HEK293 (cell line): ENCODE data around the gene KRT15.

Source experiments
- ATF2 ChIP-seq: fragments of 450-650 bp; formaldehyde crosslinking; IDR thresholded peaks from 2 replicates; pipeline ENCODE4 v1.5.1; 2016; ENCODE audit warnings: missing biosample characterization, missing genetic modification characterization, low read depth
- HOXA7 ChIP-seq: sonication (generic); formaldehyde crosslinking; IDR thresholded peaks from 2 replicates; pipeline ENCODE4 v1.8.1; 2022; ENCODE audit warnings: missing genetic modification reagents, borderline replicate concordance
- PATZ1 ChIP-seq: fragments of 450-650 bp; formaldehyde crosslinking; IDR thresholded peaks from 2 replicates; pipeline ENCODE4 v1.5.1; 2016; ENCODE audit warnings: missing biosample characterization, missing genetic modification characterization
- SP2 ChIP-seq: fragments of 450-650 bp; formaldehyde crosslinking; IDR thresholded peaks from 2 replicates; pipeline ENCODE4 v1.5.1; 2016; ENCODE audit warnings: missing biosample characterization, missing genetic modification characterization
- ZBTB11 ChIP-seq: fragments of 450-650 bp; formaldehyde crosslinking; conservative IDR thresholded peaks from 2 replicates; pipeline ENCODE4 v1.5.1; 2016; ENCODE audit warnings: low read depth, missing biosample characterization, missing genetic modification characterization
- ZBTB20 ChIP-seq: fragments of 450-650 bp; formaldehyde crosslinking; IDR thresholded peaks from 2 replicates; pipeline ENCODE4 v1.5.1; 2016; ENCODE audit warnings: missing biosample characterization, missing genetic modification characterization
- ZBTB44 ChIP-seq: fragments of 450-650 bp; IDR thresholded peaks from 2 replicates; pipeline ENCODE4 v1.5.1; 2018; ENCODE audit warnings: missing biosample characterization, mild to moderate bottlenecking, missing genetic modification characterization
- ZBTB8A ChIP-seq: fragments of 450-650 bp; formaldehyde crosslinking; IDR thresholded peaks from 2 replicates; pipeline ENCODE4 v1.5.1; 2016; ENCODE audit warnings: missing biosample characterization, missing genetic modification characterization
- ZEB2 ChIP-seq: fragments of 450-650 bp; formaldehyde crosslinking; IDR thresholded peaks from 2 replicates; pipeline ENCODE4 v1.5.1; 2016; ENCODE audit warnings: missing biosample characterization, missing genetic modification characterization
- ZFHX2 ChIP-seq: fragments of 450-650 bp; formaldehyde crosslinking; conservative IDR thresholded peaks from 2 replicates; pipeline ENCODE4 v1.5.1; 2016; ENCODE audit warnings: missing biosample characterization, missing genetic modification characterization
- ZFP69B ChIP-seq: fragments of 450-650 bp; formaldehyde crosslinking; IDR thresholded peaks from 2 replicates; pipeline ENCODE4 v1.5.1; 2016; ENCODE audit warnings: missing biosample characterization, missing genetic modification characterization
- ZIC2 ChIP-seq: fragments of 450-650 bp; formaldehyde crosslinking; IDR thresholded peaks from 2 replicates; pipeline ENCODE4 v1.5.1; 2016; ENCODE audit warnings: missing biosample characterization, missing genetic modification characterization
- ZNF114 ChIP-seq: fragments of 450-650 bp; formaldehyde crosslinking; IDR thresholded peaks from 2 replicates; pipeline ENCODE4 v1.5.0; 2017; ENCODE audit warnings: missing biosample characterization, missing genetic modification characterization
- ZNF133 ChIP-seq: fragments of 450-650 bp; formaldehyde crosslinking; IDR thresholded peaks from 2 replicates; pipeline ENCODE4 v1.5.1; 2016; ENCODE audit warnings: missing biosample characterization, missing genetic modification characterization
- ZNF140 ChIP-seq: fragments of 450-650 bp; formaldehyde crosslinking; IDR thresholded peaks from 2 replicates; pipeline ENCODE4 v1.5.1; 2016; ENCODE audit warnings: missing biosample characterization, missing genetic modification characterization
- ZNF155 ChIP-seq: fragments of 450-650 bp; formaldehyde crosslinking; IDR thresholded peaks from 2 replicates; pipeline ENCODE4 v1.5.1; 2016; ENCODE audit warnings: missing biosample characterization, missing genetic modification characterization
- ZNF26 ChIP-seq: fragments of 450-650 bp; formaldehyde crosslinking; IDR thresholded peaks from 2 replicates; pipeline ENCODE4 v1.5.1; 2016; ENCODE audit warnings: missing biosample characterization, missing genetic modification characterization
- ZNF292 ChIP-seq: fragments of 450-650 bp; formaldehyde crosslinking; IDR thresholded peaks from 2 replicates; pipeline ENCODE4 v1.5.1; 2016; ENCODE audit warnings: low read depth, missing biosample characterization, missing genetic modification characterization, borderline replicate concordance
- ZNF433 ChIP-seq: fragments of 450-650 bp; formaldehyde crosslinking; IDR thresholded peaks from 2 replicates; pipeline ENCODE4 v1.5.1; 2016; ENCODE audit warnings: missing biosample characterization, missing genetic modification characterization, low read depth
- ZNF600 ChIP-seq: fragments of 450-650 bp; formaldehyde crosslinking; IDR thresholded peaks from 2 replicates; pipeline ENCODE4 v1.5.1; 2016; ENCODE audit warnings: missing biosample characterization, missing genetic modification characterization
- ZNF692 ChIP-seq: fragments of 450-650 bp; formaldehyde crosslinking; IDR thresholded peaks from 2 replicates; pipeline ENCODE4 v1.5.1; 2016; ENCODE audit warnings: missing biosample characterization, missing genetic modification characterization
- ZNF701 ChIP-seq: fragments of 450-650 bp; formaldehyde crosslinking; IDR thresholded peaks from 2 replicates; pipeline ENCODE4 v1.5.1; 2016; ENCODE audit warnings: missing biosample characterization, missing genetic modification characterization
- ZNF747 ChIP-seq: fragments of 450-650 bp; formaldehyde crosslinking; IDR thresholded peaks from 2 replicates; pipeline ENCODE4 v1.5.1; 2016; ENCODE audit warnings: missing biosample characterization, missing genetic modification characterization
- ZNF843 ChIP-seq: fragments of 450-650 bp; formaldehyde crosslinking; IDR thresholded peaks from 2 replicates; pipeline ENCODE4 v1.5.1; 2016; ENCODE audit warnings: missing biosample characterization, missing genetic modification characterization
- ZSCAN16 ChIP-seq: fragments of 450-650 bp; formaldehyde crosslinking; IDR thresholded peaks from 2 replicates; pipeline ENCODE4 v1.5.1; 2016; ENCODE audit warnings: missing biosample characterization, missing genetic modification characterization

The KRT15 gene

GRCh38 chr17:41530062-41531048 is 11.7 kb upstream of the KRT15 start (continued):
- TF ChIP-seq ZNF747 (tag by site-specific recombination) (no peak), ZNF155 (tag by site-specific recombination) (no peak), ZNF843 (tag by site-specific recombination) (no peak), ZNF701 (no peak), ZNF600 (tag by site-specific recombination) (no peak), ZBTB8A (tag by site-specific recombination) (no peak), ZNF292 (no peak), ZIC2 (no peak), ZBTB11 (no peak), ZBTB44 (tag by site-specific recombination) (no peak), ZNF114 (no peak), ZNF433 (tag by site-specific recombination) (no peak), ZNF140 (no peak), SP2 (tag by site-specific recombination) (peak; percentile 60), ZNF133 (tag by site-specific recombination) (no peak), ZFP69B (no peak), ZBTB20 (tag by site-specific recombination) (no peak), ZFHX2 (tag by site-specific recombination) (no peak), HOXA7 (CRISPR knock-in tag) (no peak), ZEB2 (tag by site-specific recombination) (no peak), ATF2 (tag by site-specific recombination) (no peak), ZNF26 (tag by site-specific recombination) (no peak), ZNF692 (no peak), ZSCAN16 (tag by site-specific recombination) (no peak), PATZ1 (tag by site-specific recombination) (no peak; the same call in 1 of the 2 replicates)
